GM21528 (cell line): ENCODE results near the gene SH3BP4.
"Not testable (repeated sequence)": the region's sequence is repeated elsewhere in the genome, so short reads cannot be mapped to it uniquely, and the experiment has no call there.

Source experiments
- ATAC-seq: cut with Tn5 transposase; IDR thresholded peaks from one replicate; pipeline ENCODE4 v1.9.1; 2021; ENCODE audit warnings: mild to moderate bottlenecking, moderate library complexity; ENCODE audit not compliant: unreplicated experiment, low FRiP score

The SH3BP4 gene

GRCh38 chr2:235006986-235007385 lies 55.2 kb downstream of the SH3BP4 start:
- ATAC-seq: no peak

- ATAC-seq: no peak
Observed at GRCh38 chr2:235007664-235008457, 56.0 kb downstream of the SH3BP4 start.

- no peak for ATAC-seq
Observed at GRCh38 chr2:235008584-235009044, 56.8 kb downstream of the SH3BP4 start.

DNA sequence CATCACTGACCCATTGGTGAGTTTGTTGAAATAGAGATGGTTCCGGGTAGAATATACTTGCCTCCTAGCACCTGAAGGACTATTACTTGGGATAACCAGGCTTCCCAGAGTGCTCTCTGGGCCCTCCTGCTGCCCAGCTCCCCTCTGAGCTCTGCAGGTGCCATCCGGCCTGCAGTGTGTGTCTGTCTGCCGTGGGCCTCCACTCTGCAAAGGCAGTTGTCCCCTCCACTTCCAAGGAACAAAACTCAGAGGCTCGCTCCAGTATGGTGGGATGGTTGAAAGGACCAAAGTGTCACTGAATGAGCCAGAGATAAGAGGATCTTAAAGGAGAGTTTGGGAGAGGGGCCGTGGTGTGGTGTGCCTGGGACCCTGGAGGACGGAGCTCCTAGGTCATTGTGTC lies 57.3 kb downstream of the SH3BP4 start:
- ATAC-seq: no peak

DNA sequence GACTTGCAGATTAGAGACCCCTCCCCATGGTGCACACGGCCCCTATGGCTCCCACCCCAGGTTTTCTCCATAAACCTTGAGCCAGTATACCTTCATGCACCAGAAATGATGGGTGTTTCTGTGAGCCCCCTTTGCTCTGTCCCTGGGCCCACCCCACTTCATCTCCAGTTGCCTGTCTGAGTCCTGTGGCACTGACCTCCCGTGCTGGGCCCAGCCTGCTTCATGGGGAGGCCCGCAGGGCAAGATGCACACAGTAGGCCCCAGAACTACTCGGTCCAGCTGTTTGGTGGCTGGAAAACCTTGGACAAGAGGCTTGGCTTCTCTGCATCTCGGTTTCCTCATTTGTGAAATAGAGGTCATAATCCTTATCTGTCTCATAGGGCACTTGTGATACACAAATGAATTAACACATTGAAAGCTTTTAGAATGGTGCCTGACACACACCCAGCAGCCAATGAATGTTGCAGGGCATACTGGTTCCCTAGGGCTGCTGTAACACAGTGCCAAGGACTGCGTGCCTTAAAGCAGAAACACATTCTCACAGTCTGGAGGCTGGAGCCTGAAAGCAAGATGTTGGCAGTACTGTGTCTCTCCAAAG lies 58.4 kb downstream of the SH3BP4 start:
- no peak for ATAC-seq

- no peak for ATAC-seq
Observed at GRCh38 chr2:235011607-235011928, 59.8 kb downstream of the SH3BP4 start.

DNA sequence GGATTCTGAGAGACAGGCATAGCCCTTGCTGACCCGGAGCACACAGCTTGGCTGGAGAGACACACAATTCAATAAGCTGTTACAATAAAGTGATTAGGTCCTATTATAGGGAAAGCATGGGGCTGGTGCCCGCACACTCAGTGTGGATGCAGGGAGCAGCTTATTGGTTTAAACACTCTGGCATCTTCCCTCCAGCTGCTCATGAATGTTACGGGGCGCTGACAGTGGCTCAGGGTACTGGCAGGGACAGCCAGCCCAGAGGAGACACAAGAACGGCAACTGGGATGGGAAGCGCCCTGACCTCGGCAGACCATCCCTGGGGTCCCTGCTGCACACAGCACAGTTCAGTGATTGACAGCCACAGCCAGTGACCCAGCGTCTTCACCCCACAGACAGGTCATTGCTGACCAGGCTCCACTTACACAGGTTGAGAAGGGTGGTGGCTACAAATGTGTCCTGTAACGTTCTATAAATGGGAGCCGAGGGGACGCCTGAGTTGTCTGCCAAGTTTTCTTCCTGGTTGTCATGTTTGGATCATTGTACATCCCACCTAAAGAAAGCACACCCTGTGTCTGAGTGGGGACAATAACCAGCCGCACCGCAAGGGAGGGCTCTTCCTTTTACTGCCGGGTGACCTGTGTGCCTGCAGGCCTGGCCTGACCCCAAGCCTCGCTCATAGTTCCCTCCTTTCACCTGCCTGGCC lies 60.3 kb downstream of the SH3BP4 start:
- no peak for ATAC-seq

- no peak for ATAC-seq
Observed at GRCh38 chr2:235017441-235017840, 65.6 kb downstream of the SH3BP4 start.

- ATAC-seq: no peak
Observed at GRCh38 chr2:235018838-235019237, 67.0 kb downstream of the SH3BP4 start.

- not testable (repeated sequence) for ATAC-seq
Observed at GRCh38 chr2:235020141-235020540, 68.3 kb downstream of the SH3BP4 start.

GRCh38 chr2:235021752-235022151 lies 69.9 kb downstream of the SH3BP4 start:
- ATAC-seq: no peak

- ATAC-seq: no peak
Observed at GRCh38 chr2:235024191-235024860, 72.5 kb downstream of the SH3BP4 start.

- ATAC-seq: no peak
Observed at GRCh38 chr2:235024931-235025773, 73.3 kb downstream of the SH3BP4 start.

- no peak for ATAC-seq
Observed at GRCh38 chr2:235025800-235026536, 74.2 kb downstream of the SH3BP4 start.

- ATAC-seq: no peak
Observed at GRCh38 chr2:235026649-235027557, 75.1 kb downstream of the SH3BP4 start.

DNA sequence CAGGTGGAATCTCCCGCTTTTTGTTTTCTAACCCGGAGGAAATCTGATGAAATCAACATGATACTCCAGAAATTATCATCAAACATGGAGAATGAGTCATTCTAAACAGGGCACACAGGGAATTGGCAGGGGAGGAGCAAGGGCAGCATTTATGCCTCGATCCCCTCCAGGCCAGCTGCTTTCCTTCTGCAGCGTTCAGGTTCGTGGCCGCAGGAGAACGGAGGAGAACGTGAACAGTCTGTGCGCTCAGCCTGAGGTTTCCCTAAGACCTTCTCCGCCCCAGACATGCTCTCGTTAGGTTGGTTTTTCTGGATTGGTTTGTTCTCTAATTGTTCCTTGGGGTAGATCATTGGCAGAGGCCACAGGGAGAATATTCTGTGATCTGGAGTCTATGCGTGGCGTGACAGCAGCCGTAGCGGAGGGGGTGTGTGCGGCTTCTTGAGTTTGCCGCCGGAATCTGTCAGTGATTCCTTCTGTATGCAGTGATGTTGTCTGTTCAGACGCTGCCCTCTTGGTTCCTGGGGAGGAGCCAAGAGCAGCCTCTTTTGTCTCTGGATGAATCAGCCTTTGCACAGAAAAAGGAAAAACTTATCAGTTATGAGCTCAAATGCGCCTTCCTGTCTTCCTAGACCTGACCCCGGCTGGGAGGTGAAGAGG lies 75.9 kb downstream of the SH3BP4 start:
- no peak for ATAC-seq

GRCh38 chr2:235028646-235029045 lies 76.8 kb downstream of the SH3BP4 start:
- ATAC-seq: no peak

- ATAC-seq: no peak
Observed at GRCh38 chr2:235029054-235029453, 77.2 kb downstream of the SH3BP4 start.
